Omental fat pad (tissue), 4 donors: ENCODE measurements around the gene POU5F1. TPM values are rescaled to one million over a fixed set of nuclear protein-coding genes. Genes with fewer than 3 reads are reported as not detected.
A peak's percentile ranks its signal among the peaks of the same experiment; 100 is the strongest.

Experiments used
- ATAC-seq: fragments of 150-250 bp; one replicate; pipeline ENCODE4 v1.9.1; 2016; ENCODE audit warnings: mild to moderate bottlenecking, moderate library complexity; ENCODE audit not compliant: low FRiP score
- DNase-seq: peaks from one replicate; pipeline ENCODE4 v3.0.0-alpha.2; 2019; ENCODE audit warnings: low spot score
- CTCF ChIP-seq, 3 donors: fragments of 450-650 bp; IDR thresholded peaks; one replicate each; pipeline ENCODE4 v1.5.1; 2016 to 2017; ENCODE audit warnings: antibody characterized with exemption in 3 of 3, mild to moderate bottlenecking in 3 of 3, moderate library complexity in 2 of 3
- total RNA-seq, 4 donors: library from RNA; depleted of rRNA; stranded (reverse); fragments of >200 nt; gene quantifications; one replicate each; pipeline ENCODE4 v1.1.0, GENCODE V29; 2016

POU5F1 gene
- total RNA-seq, 4 donors from 2014 or later: 0.37 to 2.4 (median 1.3) TPM; not detected in 1

- DNase-seq (no peak), ATAC-seq (no peak)
- no peak for TF ChIP-seq CTCF (IDR thresholded peaks at IDR 0.05)
Observed at GRCh38 chr6:31126396-31127175, 43.9 kb downstream of the POU5F1 start.

- no peak for TF ChIP-seq CTCF (IDR thresholded peaks at IDR 0.05)
- DNase-seq (no peak), ATAC-seq (no peak)
Observed at GRCh38 chr6:31125586-31126363, 44.7 kb downstream of the POU5F1 start.

GRCh38 chr6:31125162-31125561, 45.3 kb downstream of the POU5F1 start:
- ATAC-seq (peak; percentile 71), DNase-seq (no peak)
- no peak for TF ChIP-seq CTCF (IDR thresholded peaks at IDR 0.05)

GRCh38 chr6:31122791-31123706, 47.4 kb downstream of the POU5F1 start:
- TF ChIP-seq CTCF (IDR thresholded peaks at IDR 0.05): no peak
- DNase-seq (peak; percentile 43), ATAC-seq (peak; percentile 67)

- DNase-seq: no peak
- TF ChIP-seq CTCF (IDR thresholded peaks at IDR 0.05): no peak
- no peak for ATAC-seq
Observed at GRCh38 chr6:31121131-31121790, 49.2 kb downstream of the POU5F1 start.

GRCh38 chr6:31120151-31120915, 50.1 kb downstream of the POU5F1 start, which contains the start of gene CDSN:
TSS of gene CDSN (minus strand) at chr6:31120446. CDS start at chr6:31120419, 27 bp downstream.
- no peak for TF ChIP-seq CTCF (IDR thresholded peaks at IDR 0.05)
- DNase-seq (no peak), ATAC-seq (no peak)
